ENCODE measurements around the gene HOXB9.

HOXB9 gene

GRCh38 chr17:48588074-48588415, 38.1 kb downstream of the HOXB9 start:
- Histone ChIP-seq H3K27me3 (ENCODE audit: insufficient read depth, poor library complexity, severe bottlenecking) (peaks cover 84% of the 10 kb centered on the region), H3K27ac (replicated peaks) (no peak overlapping the region), H3K4me3 (replicated peaks; ENCODE audit: insufficient read depth, low read length) (no peak overlapping the region)
- DNase-seq (ENCODE audit: low read depth in 1 of 2, low spot score in 1 of 2), result no peak
- TF ChIP-seq CTCF (IDR thresholded peaks at IDR 0.05; ENCODE audit: insufficient read depth, low read length) (no peak), GABPA (IDR thresholded peaks at IDR 0.05; ENCODE audit: low read depth) (no peak), POLR2AphosphoS5 (IDR thresholded peaks at IDR 0.05; ENCODE audit: low read depth) (no peak), REST (IDR thresholded peaks at IDR 0.05; ENCODE audit: insufficient replicate concordance, low read depth) (no peak)

GRCh38 chr17:48587276-48588073, 38.7 kb downstream of the HOXB9 start:
- Histone ChIP-seq H3K4me3 (replicated peaks; ENCODE audit: insufficient read depth, low read length) (no peak overlapping the region), H3K27me3 (ENCODE audit: insufficient read depth, poor library complexity, severe bottlenecking) (peaks cover 84% of the 10 kb centered on the region), H3K27ac (replicated peaks) (no peak overlapping the region)
- no peak for DNase-seq (ENCODE audit: low read depth in 1 of 2, low spot score in 1 of 2)
- TF ChIP-seq REST (IDR thresholded peaks at IDR 0.05; ENCODE audit: insufficient replicate concordance, low read depth), result no peak
- no peak for TF ChIP-seq SPI1 (IDR thresholded peaks at IDR 0.05; ENCODE audit: borderline replicate concordance, low read depth)
- no peak for TF ChIP-seq POLR2AphosphoS5 (IDR thresholded peaks at IDR 0.05; ENCODE audit: low read depth)
- TF ChIP-seq CTCF (IDR thresholded peaks at IDR 0.05; ENCODE audit: insufficient read depth, low read length), result no peak

- Histone ChIP-seq H3K27ac (replicated peaks) (no peak overlapping the region), H3K4me3 (replicated peaks; ENCODE audit: insufficient read depth, low read length) (no peak overlapping the region), H3K27me3 (ENCODE audit: insufficient read depth, poor library complexity, severe bottlenecking) (peaks cover 83% of the 10 kb centered on the region)
- no peak for DNase-seq (ENCODE audit: low read depth in 1 of 2, low spot score in 1 of 2)
- TF ChIP-seq POLR2AphosphoS5 (IDR thresholded peaks at IDR 0.05; ENCODE audit: low read depth) (no peak), CTCF (IDR thresholded peaks at IDR 0.05; ENCODE audit: insufficient read depth, low read length) (no peak), SPI1 (IDR thresholded peaks at IDR 0.05; ENCODE audit: borderline replicate concordance, low read depth) (no peak), GABPA (IDR thresholded peaks at IDR 0.05; ENCODE audit: low read depth) (no peak), REST (IDR thresholded peaks at IDR 0.05; ENCODE audit: insufficient replicate concordance, low read depth) (no peak)
Measured at GRCh38 chr17:48586355-48587258, 39.6 kb downstream of the HOXB9 start.
